NCI-H1930 (cell line): ENCODE data around the gene CCDC181.
"Not testable (repeated sequence)": the region's sequence is repeated elsewhere in the genome, so short reads cannot be mapped to it uniquely, and the experiment has no call there.

Source experiments
- DNase-seq, 2 experiments: peaks; one replicate each; lab custom pipeline; 2025; lab: John Stamatoyannopoulos, UW

CCDC181 gene

DNA sequence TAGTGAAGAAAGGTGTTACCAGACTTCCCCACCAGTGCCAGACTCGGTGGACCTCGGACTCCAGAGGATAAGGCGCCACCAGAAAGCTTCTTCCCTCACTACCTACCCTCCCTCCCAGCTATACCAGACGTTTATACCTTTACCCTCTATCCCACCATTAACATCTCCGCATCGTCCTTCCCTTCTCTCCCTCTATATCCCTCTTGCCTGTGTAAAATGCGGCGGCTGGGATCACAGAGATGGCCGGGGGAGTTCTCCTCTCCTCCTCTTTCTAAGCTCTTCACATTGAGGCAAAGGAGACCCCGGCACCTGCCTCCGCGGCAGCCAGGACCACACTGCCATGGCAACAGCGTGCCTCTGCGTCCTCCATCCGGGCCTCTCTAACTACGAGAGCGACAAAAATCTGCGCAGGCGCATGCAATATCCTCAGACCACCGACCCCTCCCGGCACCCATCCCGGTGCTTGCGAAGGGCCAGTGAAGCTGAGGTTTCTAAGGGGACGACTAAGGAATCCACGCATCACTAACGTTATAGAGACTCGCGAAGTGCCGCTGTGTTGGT is at the start of gene CCDC181:
Gene CCDC181, minus strand, starts transcription at position 394 of the 561 bp plus-strand sequence. CDS start 2,547 bp downstream, outside the sequence.
- peak; percentile 91 to 93 for DNase-seq

DNA sequence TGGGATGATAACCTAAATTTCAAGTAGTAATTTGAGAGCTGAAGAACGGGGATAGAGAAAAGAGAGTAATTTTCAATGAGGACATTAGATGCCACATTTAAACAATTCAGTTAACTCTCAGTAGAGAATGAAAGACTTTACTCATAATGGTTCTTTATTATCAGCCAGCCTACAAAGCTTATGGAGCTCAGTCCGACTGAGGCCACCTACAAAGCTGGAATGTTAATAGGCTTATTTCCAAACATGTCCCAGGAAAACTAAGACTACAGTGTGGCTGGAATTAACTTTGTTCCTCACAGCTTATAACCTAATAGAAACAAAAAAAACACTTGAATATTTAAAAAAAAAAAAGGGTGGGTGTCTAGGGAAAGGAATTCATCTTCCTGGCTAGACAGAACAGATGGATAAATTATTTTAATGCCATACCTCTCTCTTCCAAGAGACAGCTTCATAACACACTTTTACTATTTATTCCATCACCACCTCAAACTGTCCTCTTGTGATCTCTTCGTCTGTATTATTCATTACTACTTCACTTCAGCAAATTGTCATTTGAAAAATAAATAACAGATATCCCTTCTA is 48.6 kb upstream of the CCDC181 start:
- DNase-seq: no peak

DNA sequence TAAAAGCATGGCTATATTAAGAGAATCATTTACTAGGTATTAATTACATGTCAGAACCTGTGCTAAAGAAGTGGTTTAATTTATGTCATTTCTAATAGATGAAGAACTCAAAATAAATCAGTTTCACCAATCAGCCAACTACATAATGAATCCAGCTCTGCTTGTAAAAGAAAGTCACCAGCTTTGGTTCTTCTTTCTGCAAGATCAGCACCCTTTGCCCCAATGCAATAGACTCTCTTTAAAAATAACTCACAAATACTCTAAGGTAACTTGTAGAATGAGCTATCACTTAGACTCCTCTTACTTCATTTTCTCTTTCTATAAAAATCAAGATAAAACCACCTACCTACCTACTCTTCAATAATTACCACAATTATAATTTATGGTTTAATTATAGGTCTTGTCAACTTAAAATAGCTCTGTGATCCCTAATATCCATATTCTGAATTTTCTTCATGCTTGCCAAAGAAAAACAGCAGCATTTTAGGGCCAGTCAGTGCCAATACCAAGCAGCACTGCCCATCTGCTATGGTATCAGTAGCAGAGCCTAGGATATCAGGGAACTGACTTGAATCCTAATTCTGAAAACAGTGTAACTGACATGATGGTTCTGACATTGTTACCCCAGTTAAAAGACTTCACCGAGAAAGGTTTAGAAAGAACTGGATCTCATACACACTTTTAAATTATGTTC is 47.2 kb upstream of the CCDC181 start:
- DNase-seq: no peak

DNA sequence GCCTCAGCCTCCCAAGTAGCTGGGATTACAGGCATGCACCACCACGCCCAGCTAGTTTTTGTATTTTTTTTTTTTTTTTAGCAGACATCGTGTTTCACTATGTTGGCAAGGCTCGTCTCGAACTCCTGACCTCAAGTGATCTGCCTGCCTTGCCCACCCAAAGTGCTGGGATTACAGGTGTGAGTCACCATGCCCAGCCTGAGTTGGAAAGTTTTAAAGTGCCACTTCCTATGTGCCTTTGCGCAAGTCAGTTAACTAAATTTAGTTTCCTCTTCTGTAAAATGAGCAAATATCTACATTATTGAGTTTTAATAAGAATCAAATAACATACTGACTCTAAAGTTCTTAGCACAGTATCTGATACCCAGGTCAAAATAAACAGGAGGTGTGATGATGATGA is 46.1 kb upstream of the CCDC181 start:
- DNase-seq: no peak

DNA sequence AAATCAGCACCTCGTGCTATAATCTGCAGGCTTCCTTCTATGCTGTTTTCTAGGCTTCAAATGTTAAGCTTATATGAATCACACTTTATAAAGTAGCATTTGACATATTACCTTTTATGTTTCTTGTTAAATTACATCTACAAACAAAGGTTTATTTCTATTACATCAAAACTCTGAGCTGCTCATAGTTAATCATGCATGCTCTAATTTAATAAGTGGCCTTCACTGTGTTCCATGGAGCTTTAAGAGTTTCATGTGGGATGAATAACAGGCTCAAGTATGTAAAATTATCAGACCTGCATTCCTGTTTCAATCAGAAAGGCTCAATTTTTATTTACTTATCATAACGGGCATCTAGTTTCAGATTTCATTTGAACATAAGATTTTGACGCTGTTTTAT is 45.5 kb upstream of the CCDC181 start:
- no peak for DNase-seq

DNA sequence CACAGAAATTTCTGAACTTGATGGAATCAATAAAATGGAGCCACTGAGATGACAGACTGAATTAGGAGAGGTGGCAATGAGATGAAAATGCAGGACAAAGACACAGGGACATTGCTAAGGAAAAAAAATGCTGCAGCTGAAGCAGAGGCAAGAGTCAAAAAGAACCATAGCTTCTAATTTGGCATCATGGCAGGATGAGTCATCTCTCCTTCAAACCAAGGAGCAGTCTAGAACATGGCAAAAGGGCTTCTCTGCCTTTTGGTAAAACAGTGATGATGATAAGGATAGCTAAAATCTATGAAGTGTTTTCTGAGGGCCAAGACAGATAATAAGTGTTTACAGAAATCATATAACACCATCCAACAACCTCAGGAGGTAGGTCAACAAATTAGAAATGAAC is 41.7 kb upstream of the CCDC181 start:
- no peak for DNase-seq

DNA sequence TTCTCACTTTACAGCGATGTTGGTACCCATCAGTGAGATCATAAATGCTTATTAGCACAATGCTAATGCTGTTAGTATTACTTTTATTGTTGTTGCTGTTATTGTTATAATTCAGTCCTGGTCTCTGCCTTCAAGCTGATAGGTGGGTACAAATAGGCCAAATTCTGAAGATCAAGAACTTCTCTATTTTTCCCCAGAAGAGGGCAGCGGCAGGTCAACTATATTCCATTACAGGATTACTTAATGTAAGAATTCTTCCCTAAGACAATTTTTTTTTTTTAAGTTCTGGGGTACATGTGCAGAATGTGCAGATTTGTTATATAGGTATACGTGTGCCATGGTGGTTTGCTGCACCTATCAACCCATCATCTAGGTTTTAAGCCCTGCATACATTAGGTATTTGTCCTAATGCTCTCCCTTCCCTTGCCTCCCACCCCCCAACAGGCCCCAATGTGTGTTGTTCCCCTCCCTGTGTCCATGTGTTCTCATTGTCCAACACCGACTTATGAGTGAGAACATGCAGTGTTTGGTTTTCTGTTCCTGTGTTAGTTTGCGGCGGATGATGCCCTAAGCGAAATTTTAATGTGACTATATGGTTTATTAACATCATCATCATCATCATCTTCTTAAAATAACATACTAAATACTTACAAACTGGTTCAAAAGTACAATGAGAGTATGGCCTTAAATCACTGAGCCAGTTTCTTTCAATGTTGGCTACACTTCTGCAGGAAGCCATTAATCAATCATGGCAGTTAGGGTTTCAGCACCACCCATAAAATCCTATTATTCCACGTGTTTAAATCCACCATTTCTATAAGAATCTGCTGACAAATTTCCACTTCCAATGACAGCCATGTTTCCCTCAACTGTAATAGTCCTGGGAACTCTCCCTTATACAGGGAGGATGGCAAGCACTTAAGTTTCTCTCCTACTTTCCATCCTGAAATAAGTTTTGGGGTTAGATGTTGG is 39.3 kb upstream of the CCDC181 start:
- DNase-seq: peak in 1 of 2 experiments; percentile 5

DNA sequence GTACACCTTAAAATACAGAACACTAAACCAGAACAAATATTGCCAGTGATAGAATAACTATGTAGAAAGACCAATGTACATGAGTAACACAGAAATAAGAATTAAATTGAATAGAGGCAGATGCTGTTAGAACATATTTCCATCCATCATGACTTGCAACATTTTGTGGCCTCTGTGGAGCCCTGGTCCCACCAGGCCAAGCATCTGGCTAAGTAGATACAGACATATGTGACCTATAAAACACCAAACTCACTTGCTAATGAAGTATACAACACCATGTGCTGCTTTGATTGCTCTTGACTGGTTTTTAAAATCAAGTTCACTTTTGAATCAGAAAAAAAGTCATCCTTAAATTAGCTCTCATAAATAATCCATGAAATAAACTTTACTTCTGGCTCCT is 38.0 kb upstream of the CCDC181 start:
- no peak for DNase-seq

DNA sequence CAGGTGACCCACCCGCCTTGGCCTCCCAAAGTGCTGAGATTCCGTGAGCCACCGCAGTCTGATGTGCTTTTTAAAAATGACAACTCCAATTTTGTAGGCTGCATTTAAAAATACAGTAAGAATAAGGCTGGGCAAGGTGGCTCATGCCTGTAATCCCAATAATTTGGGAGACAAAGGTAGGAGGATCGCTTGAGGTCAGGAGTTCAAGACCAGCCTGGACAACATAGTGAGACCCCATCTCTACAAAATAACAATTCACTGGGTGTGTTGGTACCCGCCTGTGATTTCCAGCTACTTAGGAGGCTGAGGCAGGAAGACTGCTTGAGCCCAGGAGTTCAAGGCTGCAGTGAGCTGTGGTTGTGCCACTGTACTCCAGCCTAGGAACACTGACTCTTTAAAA is 35.1 kb upstream of the CCDC181 start:
- DNase-seq: no peak

DNA sequence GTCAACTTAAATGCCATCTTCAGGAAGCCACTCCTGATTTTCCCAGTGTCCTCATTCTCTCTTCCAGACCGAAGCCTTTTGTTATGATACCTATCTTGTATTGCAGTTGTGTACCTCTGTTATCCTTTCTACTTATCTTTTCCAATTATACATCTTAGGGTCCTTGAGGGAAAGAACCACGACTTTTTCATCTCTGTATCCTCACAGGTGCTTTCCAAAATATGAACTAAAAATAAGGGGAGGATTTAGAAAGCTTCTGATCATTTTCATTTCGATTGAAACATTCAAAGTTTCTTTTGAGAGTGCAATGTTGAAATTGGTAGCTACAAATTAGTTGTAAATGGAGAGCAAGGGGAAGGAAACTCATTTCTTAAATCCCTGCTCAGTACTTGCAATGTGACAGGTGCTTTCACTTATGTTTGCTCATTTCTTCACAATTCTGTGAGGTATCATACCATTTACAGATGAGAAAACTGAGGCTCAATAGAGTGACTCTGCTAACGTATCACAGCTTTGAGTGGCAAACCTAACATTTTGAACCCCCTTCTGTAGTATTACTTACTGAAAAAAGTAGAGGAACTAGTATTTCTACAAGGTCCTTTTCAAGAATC is 34.2 kb upstream of the CCDC181 start:
- DNase-seq: no peak

DNA sequence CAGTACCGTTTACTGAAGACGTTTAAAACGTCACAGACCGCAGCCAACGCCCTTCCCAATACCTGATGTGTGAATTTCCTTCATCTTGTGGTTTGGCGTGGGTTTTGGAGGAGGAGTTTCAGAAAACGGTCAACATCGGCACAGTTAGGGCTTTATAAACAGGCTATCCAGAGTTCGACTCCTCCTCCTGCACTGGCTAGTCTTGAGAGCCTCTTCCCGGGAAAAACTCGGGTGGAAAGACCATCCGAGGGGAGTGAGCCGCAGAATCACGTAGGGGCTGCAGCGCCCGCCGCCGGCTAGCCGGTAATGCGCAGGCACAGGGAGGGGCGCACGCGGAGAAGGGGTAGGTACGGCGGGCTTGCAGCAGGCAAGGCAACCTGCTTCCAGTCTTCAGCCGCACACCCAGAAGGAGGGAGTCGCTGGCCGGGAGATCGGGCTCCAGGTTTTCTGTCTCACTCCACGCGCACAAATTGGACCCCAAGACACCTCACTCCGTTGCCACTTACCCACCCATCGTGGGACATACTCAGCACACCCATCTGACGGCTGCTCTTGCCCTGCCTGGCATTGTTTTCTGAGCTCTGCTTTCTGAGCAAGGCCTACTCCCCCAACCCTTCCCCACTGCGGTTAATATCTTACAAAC is 33.0 kb upstream of the CCDC181 start:
- DNase-seq: no peak

DNA sequence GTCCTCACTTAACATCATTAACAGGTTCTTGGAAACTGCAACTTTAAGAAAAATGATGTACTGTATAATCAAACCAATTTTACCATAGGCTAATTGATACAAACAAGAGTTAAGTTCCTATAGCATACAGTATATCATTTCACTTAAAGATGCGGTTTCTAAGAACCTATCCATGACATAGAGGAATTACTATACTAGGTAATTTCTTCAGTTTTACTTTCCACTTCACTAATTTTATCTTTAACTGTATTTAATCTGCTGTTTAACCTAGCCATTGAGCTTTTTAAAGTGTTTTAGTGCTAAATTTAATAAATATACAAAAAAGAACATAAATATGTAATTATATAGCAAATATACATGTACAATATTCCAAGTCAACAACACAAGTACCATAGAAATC is 30.2 kb upstream of the CCDC181 start:
- DNase-seq: no peak

DNA sequence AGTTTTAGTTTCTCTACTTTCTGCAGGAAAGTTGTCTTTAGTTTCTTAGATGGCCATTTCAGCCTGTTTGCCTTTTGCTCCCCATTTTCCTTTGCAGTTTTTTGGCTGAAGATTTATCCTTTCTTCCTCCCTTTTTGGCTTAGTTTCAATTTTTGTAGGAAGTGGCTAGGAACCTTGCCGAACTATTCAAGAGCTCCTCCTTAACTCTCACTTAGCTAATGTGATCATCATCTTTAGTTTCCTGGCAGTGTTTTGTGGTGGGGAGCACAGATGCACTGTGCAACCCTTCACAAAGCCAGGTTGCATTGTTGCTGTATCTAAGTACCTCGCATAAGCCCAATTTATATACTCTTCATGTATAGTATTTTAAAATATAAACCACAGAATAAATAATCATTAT is 28.8 kb upstream of the CCDC181 start:
- DNase-seq: no peak

DNA sequence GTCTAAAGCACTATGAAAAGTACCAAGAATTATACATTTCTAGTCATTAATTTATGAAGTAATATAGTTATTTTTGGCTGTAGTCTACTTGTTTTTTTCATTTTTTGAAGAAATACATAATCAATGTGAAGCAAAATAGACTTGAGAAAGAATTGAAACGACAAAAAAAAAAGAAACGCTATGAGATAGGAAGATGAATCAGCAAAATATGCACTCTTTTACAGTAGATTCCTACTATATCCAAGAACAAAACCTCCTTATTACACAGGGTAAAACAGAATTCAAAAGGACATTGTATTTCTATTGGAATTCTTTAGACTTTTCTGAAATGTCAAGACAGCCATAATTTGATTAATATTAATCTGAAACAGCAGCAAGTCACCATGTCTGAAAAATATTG is 25.6 kb upstream of the CCDC181 start:
- no peak for DNase-seq

DNA sequence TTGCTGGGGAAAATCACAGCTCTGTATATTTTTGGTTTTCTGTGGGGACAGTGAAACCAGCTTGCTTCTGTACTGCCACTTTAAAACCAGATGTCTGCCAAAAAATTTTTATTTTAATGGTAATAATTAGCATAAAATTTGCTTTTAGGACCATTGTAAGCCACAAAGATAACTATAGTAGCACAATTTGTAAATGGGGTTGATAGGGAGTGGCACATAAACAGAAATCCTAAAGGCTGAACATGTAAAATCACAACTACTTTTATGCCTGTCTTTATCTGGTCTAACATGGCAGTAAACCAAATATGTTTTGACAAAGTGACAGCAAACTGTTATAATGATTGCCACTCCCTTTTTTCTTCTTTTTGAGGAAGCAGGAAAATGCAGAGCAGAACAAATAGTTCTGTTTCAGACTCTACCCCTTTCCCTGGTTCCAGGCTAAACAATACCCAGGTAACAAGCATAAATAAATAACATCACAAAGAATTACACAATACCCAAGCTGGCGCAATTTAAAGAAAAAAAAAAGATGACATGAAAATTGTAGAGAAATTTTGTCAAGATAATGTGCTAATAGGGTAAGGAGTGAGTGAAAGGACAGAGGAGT is 24.0 kb upstream of the CCDC181 start:
- no peak for DNase-seq

DNA sequence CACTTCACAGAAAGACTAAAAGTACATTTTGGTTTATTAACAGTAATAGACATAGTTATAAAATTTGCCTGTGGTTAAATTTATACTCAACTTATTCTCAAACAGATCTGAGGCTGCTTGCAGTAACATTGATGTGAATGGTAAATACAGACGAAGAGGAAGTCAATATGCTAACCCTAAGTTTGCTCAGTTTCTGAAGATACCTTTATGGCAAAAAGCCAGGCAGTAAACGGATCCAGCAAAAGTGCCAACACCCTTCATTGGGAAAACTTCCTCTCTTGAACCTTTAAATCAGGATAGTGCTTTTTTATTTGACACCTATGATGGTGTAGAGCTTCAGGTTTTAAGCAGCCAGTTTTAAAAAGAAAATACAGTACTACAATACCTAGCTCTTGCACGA is 16.6 kb upstream of the CCDC181 start:
- no peak for DNase-seq

DNA sequence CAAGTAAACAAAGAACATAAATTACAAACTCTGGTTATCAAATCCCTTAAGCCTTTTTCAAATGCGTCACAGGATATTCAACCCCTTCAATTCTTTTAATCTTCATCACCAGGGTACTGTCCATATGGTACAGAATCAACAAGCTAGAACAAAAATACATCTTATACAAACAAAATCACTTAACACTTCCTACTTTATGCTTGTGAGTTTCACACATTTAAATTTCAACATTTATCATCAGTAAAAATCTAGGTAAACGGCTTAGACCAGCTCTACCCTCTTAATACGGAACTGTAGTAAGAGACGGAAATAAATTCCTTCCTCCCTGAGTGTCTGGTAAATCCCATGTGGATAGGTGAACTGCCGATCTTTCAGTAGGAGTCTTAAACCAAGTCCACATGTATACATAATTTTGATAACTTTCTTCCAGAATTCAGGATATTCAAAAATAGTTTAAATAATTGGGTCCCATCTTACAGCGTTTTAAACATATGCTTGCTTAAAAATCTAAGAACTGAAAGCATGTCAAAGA is 1.0 kb downstream of the CCDC181 start:
- peak in 1 of 2 experiments; percentile 8 for DNase-seq

DNA sequence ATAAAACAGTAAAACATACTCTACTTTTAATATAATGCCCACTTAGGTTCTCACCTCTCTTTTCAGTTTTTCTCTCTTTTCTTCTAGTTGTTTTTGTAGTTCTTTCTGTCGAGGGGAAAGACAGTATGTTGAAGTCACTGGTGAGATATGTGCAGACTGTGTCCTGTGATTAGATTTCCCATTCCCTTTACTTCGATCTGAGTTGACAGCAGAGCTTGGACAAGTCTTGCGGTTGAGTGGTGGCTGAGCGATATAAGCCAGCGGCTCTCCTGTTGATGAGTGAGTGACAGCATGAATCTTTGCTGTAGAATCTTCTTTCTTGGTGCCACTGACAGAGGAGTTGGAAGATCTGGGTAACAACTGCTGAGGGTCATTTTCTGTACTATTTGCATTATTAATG is 6.0 kb downstream of the CCDC181 start:
- no peak for DNase-seq

DNA sequence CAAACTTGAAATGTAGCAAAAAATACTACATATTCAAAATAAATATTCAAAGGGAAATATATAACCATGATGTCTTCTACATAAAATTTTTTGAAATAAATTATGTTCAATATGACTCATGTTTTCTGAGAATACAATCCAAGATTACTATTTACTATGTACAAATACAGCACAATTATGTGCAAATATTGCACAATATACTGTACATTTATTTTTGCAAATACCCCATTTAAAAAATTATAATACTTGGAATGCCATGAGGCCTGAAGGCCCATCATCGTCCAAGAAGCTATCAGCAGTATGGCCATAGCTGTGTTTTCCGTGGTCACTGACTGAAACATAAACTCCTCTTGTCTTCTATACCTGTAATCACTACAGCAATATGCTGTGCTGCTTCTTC is 12.3 kb downstream of the CCDC181 start:
- DNase-seq: no peak

DNA sequence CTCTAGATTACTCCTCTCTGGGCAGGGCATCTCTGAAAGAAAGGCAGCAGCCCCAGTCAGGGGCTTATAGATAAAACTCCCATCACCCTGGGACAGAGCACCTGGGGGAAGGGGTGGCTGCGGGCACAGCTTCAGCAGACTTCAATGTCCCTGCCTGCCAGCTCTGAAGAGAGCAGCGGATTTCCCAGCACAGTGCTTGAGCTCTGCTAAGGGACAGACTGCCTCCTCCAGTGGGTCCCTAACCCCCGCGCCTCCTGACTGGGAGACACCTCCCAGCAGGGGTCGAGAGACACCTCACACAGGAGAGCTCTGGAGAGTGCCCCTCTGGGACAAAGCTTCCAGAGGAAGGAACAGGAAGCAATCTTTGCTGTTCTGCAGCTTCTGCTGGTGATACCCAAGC is 18.9 kb downstream of the CCDC181 start:
- DNase-seq: not testable (repeated sequence)

DNA sequence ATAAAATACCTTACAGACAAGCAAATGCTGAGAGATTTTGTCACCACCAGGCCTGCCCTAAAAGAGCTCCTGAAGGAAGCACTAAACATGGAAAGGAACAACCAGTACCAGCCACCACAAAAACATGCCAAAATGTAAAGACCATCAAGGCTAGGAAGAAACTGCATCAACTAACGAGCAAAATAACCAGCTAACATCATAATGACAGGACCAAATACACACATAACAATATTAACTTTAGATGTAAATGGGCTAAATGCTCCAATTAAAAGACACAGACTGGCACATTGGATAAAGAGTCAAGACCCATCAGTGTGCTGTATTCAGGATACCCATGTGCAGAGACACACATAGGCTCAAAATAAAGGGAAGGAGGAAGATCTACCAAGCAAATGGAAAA is 24.7 kb downstream of the CCDC181 start:
- DNase-seq: not testable (repeated sequence)
